ENCODE data around the gene DNER. TPM values are rescaled to one million over a fixed set of nuclear protein-coding genes. Genes with fewer than 3 reads are reported as not detected.

Gene DNER, protein sequence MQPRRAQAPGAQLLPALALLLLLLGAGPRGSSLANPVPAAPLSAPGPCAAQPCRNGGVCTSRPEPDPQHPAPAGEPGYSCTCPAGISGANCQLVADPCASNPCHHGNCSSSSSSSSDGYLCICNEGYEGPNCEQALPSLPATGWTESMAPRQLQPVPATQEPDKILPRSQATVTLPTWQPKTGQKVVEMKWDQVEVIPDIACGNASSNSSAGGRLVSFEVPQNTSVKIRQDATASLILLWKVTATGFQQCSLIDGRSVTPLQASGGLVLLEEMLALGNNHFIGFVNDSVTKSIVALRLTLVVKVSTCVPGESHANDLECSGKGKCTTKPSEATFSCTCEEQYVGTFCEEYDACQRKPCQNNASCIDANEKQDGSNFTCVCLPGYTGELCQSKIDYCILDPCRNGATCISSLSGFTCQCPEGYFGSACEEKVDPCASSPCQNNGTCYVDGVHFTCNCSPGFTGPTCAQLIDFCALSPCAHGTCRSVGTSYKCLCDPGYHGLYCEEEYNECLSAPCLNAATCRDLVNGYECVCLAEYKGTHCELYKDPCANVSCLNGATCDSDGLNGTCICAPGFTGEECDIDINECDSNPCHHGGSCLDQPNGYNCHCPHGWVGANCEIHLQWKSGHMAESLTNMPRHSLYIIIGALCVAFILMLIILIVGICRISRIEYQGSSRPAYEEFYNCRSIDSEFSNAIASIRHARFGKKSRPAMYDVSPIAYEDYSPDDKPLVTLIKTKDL
- 1.1 and 13.7 TPM in 2 replicates for total RNA-seq

DNA sequence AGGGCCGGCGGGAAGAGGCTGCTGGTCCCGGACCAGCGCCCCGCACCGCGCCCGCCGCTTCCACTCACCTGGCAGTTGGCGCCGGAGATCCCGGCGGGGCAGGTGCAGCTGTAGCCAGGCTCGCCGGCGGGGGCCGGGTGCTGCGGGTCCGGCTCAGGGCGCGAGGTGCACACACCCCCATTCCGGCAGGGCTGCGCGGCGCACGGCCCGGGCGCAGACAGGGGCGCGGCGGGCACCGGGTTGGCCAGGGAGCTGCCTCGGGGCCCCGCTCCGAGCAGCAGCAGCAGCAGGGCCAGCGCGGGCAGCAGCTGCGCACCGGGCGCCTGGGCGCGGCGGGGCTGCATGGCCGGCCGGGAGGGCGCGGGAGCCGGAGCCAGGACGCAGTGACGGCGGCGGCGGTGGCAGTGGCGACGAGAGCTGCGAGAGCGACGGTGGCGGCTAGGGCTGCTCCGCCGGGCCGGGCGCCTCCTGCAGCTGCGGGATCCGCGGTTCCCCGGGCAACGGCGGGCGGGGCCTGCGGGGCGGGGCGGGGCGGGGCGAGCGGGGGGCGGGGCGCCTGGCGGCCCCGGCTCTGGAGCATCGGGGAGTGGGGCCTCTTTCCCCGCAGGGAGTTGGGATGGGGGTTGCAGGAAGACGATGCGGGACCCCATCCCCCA is at the start of gene DNER:
TSS of gene DNER (minus strand) at position 476 of the 656 bp plus-strand sequence. CDS start at position 344, 132 bp downstream.

Small RNA genes within 50 kb of the gene (small RNA-seq; reads per million reads assigned to genes)
- not detected for gene RNU7-9P (ENCODE audit: low replicate concordance)

Other genes with a start within 250 kb of the DNER start
- gene TRIP12, start 207.5 kb upstream of the DNER start, total RNA-seq = 267 and 303 TPM in 2 replicates
- gene FBXO36, start 207.9 kb upstream of the DNER start, total RNA-seq = 5.0 and 6.6 TPM in 2 replicates

Data from placental pericyte (primary cell).